Heart right ventricle (tissue), 16 donors: Measurements from ENCODE around the gene LGI4. TPM values are rescaled to one million over a fixed set of nuclear protein-coding genes. Genes with fewer than 3 reads are reported as not detected.

Experiments used
- ATAC-seq, 8 donors: fragments of 200-7000 bp; cut with Tn5 transposase; one replicate each; pipeline ENCODE4 v1.9.1; 2020; ENCODE audit warnings: mild to moderate bottlenecking in 8 of 8, moderate library complexity in 8 of 8, moderate number of reproducible peaks in 1 of 8
- DNase-seq, 2 donors: peaks; one replicate each; pipeline ENCODE4 v3.0.0-alpha.2; 2020
- H3K27ac ChIP-seq, 10 donors: fragments of 200-600 bp; sonication (generic) in 2 of 10; one replicate each; pipeline versions ENCODE4 v1.5.0 to v1.8.0; 2020 to 2022; ENCODE audit warnings: mild to moderate bottlenecking in 3 of 10
- H3K27me3 ChIP-seq, 7 donors: fragments of 200-600 bp; one replicate each; pipeline ENCODE4 v1.8.0; 2021 to 2022; ENCODE audit warnings: mild to moderate bottlenecking in 2 of 7
- H3K36me3 ChIP-seq, 9 donors: fragments of 200-600 bp; sonication (generic) in 1 of 9; one replicate each; pipeline versions ENCODE4 v1.5.0 to v1.8.0; 2020 to 2022; ENCODE audit warnings: mild to moderate bottlenecking in 2 of 9
- H3K4me1 ChIP-seq, 9 donors: fragments of 200-600 bp; sonication (generic) in 1 of 9; one replicate each; pipeline versions ENCODE4 v1.5.0 to v1.8.0; 2020 to 2022; ENCODE audit warnings: mild to moderate bottlenecking in 4 of 9
- H3K4me3 ChIP-seq, 10 donors: fragments of 200-600 bp; sonication (generic) in 2 of 10; one replicate each; pipeline versions ENCODE4 v1.5.0 to v1.8.0; 2020 to 2022; ENCODE audit warnings: mild to moderate bottlenecking in 7 of 10, moderate library complexity in 2 of 10
- H3K9me3 ChIP-seq, 11 donors: fragments of 200-600 bp in 10 of 11; sonication (generic) in 2 of 11; one replicate each; pipeline versions ENCODE4 v1.5.0 to v1.8.0; 2013 to 2022; ENCODE audit warnings: mild to moderate bottlenecking in 2 of 11, control low read depth in 1 of 11, moderate library complexity in 1 of 11
- CTCF ChIP-seq, 9 donors: fragments of 200-600 bp; sonication (generic) in 2 of 9; IDR thresholded peaks; one replicate each; pipeline versions ENCODE4 v1.5.0 to v1.8.0; 2021 to 2022; ENCODE audit warnings: antibody characterized with exemption in 9 of 9, mild to moderate bottlenecking in 5 of 9, moderate library complexity in 1 of 9
- WGBS, 2 donors: extraction: QIAGEN DNeasy Blood & Tissue Kit; methylation state at CpG; one replicate each; pipeline ENCODE4 v1.1.7; 2013; ENCODE audit warnings: inconsistent platforms in 1 of 2; 5-methylcytosine and 5-hydroxymethylcytosine counted together
- intact Hi-C, 10 donors: fragments of 100-400 bp; cut with DNase I; formaldehyde crosslinking; loops; one replicate each; pipeline versions ENCODE4 v1.11.1 to v1.14.2; 2022
- polyA plus RNA-seq, 2 donors: library from polyadenylated mRNA; stranded (reverse); fragments of 200-250 nt; gene quantifications; one replicate each; pipeline ENCODE4 v1.2.3, GENCODE V29; 2013
- total RNA-seq, 10 donors: library from RNA; stranded (reverse); fragmentation: NEBNext Ultra II Directional in 3 of 10; extraction: Animal tissue kit (Norgen Biotek cat#: 25700) in 3 of 10; gene quantifications; one replicate each; pipeline versions ENCODE4 v1.2.1 to v1.2.4, GENCODE V29; 2021 to 2023
- donor health status: Arrhythmogenic right ventricular cardiomyopathy.
- donor health status: ischemic (EF 13 %, LVEDD 7.1; RV severe dilation, severe dysfunction).
- donor health status: healthy with polysubstance abuse.
- donor health status: DM: no; HTN: yes; CAD: no.
- donor health status: DM: no; HTN: no; CAD: no.
- donor health status: ischemic (EF 25% LVEDD 6.9; RV normal size, moderate dysfunction).
- donor health status: ischemic (EF 25% LVEDD 5.7; RV mildly dilated, moderate dysfunction).
- donor health status: healthy.
- donor health status: DM: yes; HTN: yes; CAD: no.
- donor health status: Ischemic cardiomyopathy.
- donor health status: ischemic (EF 35%, LVEDD 5.7; RV mildly dilated, moderate dysfunction).
- donor health status: nonischemic (EF 11% LVEDD 7.7; RV severe dilation, severe dysfunction).
- donor health status: DM: yes; HTN: yes; CAD: no.
- donor health status: PGD.
- donor health status: ischemic (EF 29% LVEDD 5.4; RV normal size, mild dysfunction).
- donor health status: nonischemic (EF 23%, LVEDD 6.1; RV moderate dilation, normal function).

LGI4 gene
- total and polyA plus RNA-seq, 12 donors, result 4.3 to 30.0 (median 8.3) TPM

GRCh38 chr19:35167251-35168119, 32.6 kb upstream of the LGI4 start:
- Histone ChIP-seq H3K36me3 (peaks cover 0 to 82% (median 38%) of the 10 kb centered on the region in 9 donors), H3K4me3 (no peak overlapping the region), H3K27ac (peak overlapping the region in 2 of 10 donors; percentile 25 to 57), H3K9me3 (peaks cover 0 to 45% (median 23%) of the 10 kb centered on the region in 11 donors), H3K27me3 (no peaks in the 10 kb centered on the region), H3K4me1 (peaks cover 0 to 29% (median 3%) of the 10 kb centered on the region in 9 donors)
- intact Hi-C loops, result no loop called here
- ATAC-seq, result no peak
- DNase-seq, result no peak
- 87% methylated on average over 5 of the region's 5 CpGs for WGBS, 2 donors
- TF ChIP-seq CTCF (IDR thresholded peaks at IDR 0.05), result no peak

- H3K27me3 ChIP-seq, result no peaks in the 10 kb centered on the region
- H3K27ac ChIP-seq, result peak overlapping the region in 1 of 10 donors; percentile 57
- H3K36me3 ChIP-seq, result peaks cover 0 to 93% (median 46%) of the 10 kb centered on the region in 9 donors
- H3K4me3 ChIP-seq, result no peak overlapping the region
- H3K4me1 ChIP-seq, result peaks cover 0 to 18% (median 0%) of the 10 kb centered on the region in 9 donors
- ATAC-seq (no peak), DNase-seq (no peak)
- peaks cover 0 to 51% (median 29%) of the 10 kb centered on the region in 11 donors for H3K9me3 ChIP-seq
- no peak for TF ChIP-seq CTCF (IDR thresholded peaks at IDR 0.05)
- WGBS, 2 donors, result 90 to 97% methylated on average over 7 of the region's 7 CpGs
- intact Hi-C loops, result no loop called here
Measured at GRCh38 chr19:35166100-35167063, 31.5 kb upstream of the LGI4 start.

- Histone ChIP-seq H3K4me3 (no peak overlapping the region), H3K9me3 (peaks cover 0 to 51% (median 29%) of the 10 kb centered on the region in 11 donors), H3K4me1 (peaks cover 0 to 12% (median 0%) of the 10 kb centered on the region in 9 donors), H3K27me3 (no peaks in the 10 kb centered on the region), H3K36me3 (peaks cover 0 to 99% (median 46%) of the 10 kb centered on the region in 9 donors), H3K27ac (no peak overlapping the region)
- TF ChIP-seq CTCF (IDR thresholded peaks at IDR 0.05), result no peak
- intact Hi-C loops, result no loop called here
- WGBS, 2 donors, result 65 to 70% methylated on average over 5 of the region's 5 CpGs
- ATAC-seq (no peak), DNase-seq (no peak)
Measured at GRCh38 chr19:35165200-35166058, 30.6 kb upstream of the LGI4 start.
